ENCODE data around the gene KAZN.

GRCh38 chr1:14822996-14823395, 224.5 kb downstream of the KAZN start:
- TF ChIP-seq CTCF (IDR thresholded peaks at IDR 0.05) (no peak), POLR2A (IDR thresholded peaks at IDR 0.05) (no peak)
